Retinal pigment epithelial cell (primary cell): ENCODE data around the gene RNF151.
A peak's percentile ranks its signal among the peaks of the same experiment; 100 is the strongest.

Experiments used
- DNase-seq: peaks from one replicate; pipeline ENCODE4 v3.0.0-alpha.2; 2010; ENCODE audit warnings: low read depth
- H3K4me3 ChIP-seq: 2 replicates; pipeline ENCODE4 v1.5.1; 2011; ENCODE audit warnings: mild to moderate bottlenecking, low read length, control low read depth, moderate library complexity
- TF ChIP-seq, protein P1 (sequence below): conservative IDR thresholded peaks from 2 replicates; pipeline ENCODE4 v1.5.1; 2011; ENCODE audit warnings: low read depth, low read length, control low read depth, inconsistent platforms

RNF151 gene

DNA sequence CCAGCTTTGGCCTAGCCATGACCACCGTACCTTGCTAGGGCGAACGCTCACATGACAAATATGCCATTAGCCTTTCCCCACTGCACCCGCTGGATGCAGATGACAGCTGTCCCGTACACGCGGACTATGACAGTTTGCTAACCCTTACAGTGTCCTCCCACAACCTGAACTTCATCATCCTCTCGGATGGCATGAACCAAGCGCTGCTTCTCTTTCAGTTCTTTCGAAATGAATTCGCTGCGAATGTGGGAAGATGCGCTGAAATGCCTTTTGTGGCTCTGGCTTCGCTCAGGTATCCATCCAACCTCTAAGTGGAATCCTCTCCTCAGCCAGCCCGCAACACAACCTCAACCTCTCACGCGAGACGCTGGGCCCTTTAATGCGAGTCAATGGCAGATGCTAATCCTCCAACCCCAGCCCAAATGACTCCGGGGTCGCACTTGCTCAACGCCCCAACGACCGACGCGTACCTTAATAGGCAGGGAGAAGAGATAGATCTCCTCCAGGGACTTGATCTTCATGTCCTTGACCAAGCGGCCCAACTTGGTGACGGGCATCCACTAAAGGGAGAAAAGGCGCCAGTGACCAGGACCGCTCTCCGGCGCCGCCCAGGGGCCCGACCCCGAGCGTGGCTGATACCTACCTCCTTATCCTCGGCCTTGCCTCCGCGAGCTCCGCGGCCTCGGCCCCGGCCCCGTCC is 2.7 kb upstream of the RNF151 start:
- H3K4me3 ChIP-seq, result peak overlapping the region; percentile 70
- TF ChIP-seq, protein P1, sequence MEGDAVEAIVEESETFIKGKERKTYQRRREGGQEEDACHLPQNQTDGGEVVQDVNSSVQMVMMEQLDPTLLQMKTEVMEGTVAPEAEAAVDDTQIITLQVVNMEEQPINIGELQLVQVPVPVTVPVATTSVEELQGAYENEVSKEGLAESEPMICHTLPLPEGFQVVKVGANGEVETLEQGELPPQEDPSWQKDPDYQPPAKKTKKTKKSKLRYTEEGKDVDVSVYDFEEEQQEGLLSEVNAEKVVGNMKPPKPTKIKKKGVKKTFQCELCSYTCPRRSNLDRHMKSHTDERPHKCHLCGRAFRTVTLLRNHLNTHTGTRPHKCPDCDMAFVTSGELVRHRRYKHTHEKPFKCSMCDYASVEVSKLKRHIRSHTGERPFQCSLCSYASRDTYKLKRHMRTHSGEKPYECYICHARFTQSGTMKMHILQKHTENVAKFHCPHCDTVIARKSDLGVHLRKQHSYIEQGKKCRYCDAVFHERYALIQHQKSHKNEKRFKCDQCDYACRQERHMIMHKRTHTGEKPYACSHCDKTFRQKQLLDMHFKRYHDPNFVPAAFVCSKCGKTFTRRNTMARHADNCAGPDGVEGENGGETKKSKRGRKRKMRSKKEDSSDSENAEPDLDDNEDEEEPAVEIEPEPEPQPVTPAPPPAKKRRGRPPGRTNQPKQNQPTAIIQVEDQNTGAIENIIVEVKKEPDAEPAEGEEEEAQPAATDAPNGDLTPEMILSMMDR, result peak; percentile 24
- no peak for DNase-seq

DNA sequence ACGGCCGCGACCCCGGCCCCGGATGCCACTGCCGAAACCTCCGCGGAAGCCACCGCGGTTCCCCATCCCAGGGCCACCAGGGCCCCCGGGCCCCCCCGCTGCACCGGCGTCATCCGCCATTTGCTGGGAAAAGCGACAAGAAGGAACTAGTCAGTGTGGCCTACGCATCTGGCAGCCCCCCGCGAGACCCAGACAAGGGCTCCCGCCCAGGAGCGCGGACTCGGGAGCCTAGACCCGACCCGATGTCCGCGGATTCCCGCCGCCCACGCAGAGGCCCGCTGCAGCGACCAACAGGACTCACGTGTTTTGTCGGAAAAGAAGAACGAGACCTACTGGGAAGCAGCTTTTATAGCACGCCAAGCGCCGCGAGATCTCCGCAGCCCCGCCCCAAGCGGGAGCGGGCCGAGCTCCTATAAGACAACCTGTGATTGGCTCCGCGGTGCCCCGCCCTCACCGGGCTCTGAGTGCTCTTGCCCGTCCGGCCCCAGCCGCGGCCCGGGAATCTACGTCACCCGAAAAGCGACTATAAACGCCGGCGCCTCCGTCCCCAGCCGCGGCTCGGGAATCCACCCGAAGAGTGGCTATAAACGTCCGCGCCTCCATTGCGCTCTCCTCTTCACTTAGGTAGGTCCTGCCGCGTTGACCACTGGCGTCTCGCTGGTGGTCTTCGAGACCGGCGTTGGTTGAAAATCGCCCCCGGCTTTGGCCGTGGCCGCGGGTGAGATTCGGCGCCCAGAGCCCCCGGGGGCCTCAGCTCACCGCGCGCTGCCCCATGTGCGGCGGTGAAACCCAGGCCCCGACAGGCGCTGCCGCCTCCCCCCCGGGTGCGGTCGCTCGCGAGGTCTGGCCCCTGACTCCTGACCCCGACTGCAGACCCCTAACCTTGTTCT is 1.9 kb upstream of the RNF151 start, which contains the start of gene RPS2:
Gene RPS2, minus strand, starts transcription at position 321 of the 890 bp plus-strand sequence. Its CDS starts 201 bp downstream, at position 120.
- DNase-seq, result peak; percentile 94
- H3K4me3 ChIP-seq, result peak within 1 kb of the TSS; percentile 70
- TF ChIP-seq, protein P1, result no peak

GRCh38 chr16:1965396-1966001 is 1.2 kb upstream of the RNF151 start:
- TF ChIP-seq, protein P1, result no peak
- no peak for DNase-seq

GRCh38 chr16:1968146-1968953 is 1.7 kb downstream of the RNF151 start:
- TF ChIP-seq, protein P1, result no peak
- no peak for DNase-seq
- no peak overlapping the region for H3K4me3 ChIP-seq

More at GRCh38 chr16:1965396-1966001, 1.2 kb upstream of the RNF151 start:
- peak overlapping the region; percentile 70 for H3K4me3 ChIP-seq

DNA sequence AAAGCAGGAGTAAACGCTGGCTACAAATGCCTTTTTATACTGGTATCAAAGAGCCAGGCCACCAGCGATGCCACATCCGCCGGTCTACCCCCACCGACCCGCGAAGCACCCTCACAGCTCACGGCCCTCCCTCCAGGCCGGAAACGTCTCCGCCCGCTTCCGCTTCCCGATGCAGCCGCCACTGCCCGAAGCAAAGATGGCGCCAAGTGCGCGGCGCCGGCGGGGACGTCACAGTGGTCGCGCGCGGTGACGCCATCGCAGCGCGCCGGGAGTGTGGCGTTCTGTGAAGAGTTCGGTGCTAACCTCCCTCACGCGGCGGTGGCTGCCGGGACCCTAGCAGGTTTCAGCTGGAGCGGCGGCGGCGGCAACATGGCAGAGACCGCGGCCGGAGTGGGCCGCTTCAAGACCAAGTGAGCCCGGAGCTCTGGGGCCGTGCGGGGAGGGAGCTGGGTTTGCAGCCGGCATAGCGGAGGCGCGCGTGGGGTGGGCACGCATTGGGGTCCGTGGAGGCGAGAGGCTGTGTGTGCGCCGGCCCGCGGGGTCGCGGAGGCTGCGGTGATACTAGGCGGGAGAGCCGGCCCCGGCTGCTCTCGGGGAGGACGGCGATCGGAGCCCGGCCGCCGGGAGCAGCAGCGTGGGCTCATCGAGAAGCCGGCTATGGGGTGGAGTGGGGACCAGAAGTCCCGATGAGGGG is 5.3 kb downstream of the RNF151 start, which contains the start of gene TBL3:
Gene TBL3, plus strand, starts transcription at position 258 of the 694 bp plus-strand sequence. Its CDS starts 112 bp downstream, at position 370.
- TF ChIP-seq, protein P1, result no peak

DNA sequence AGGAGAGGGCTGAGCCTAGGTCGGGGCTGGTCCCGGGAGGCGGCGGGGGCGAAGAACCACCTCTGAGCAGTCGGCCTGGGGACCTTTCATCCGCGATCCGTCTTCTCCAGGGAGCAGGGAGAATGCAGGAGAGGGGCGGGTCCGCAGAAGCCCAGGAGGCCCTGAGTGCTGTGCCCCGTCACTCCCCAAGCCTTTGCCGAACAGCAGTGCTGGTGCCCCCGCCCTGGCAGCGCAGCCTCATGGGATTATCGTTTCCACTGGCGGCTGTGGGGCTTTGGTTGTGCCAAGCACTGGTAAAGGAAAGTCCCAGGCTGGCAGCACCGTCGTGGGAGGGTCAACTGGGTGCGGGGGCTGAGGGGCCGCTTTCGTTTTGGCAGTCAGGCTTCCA is 5.8 kb downstream of the RNF151 start:
- DNase-seq, result no peak
- TF ChIP-seq, protein P1, result no peak
- H3K4me3 ChIP-seq, result peak overlapping the region; percentile 79

More for the DNA sequence above, 5.3 kb downstream of the RNF151 start, which contains the start of gene TBL3:
- peak within 1 kb of the TSS; percentile 79 for H3K4me3 ChIP-seq
- peak; percentile 76 for DNase-seq
